NT2/D1 (cell line): ENCODE data around the gene TMEM91.

Experiments
- YY1 ChIP-seq: IDR thresholded peaks from 2 replicates; pipeline ENCODE4 v1.6.1; 2011; ENCODE audit not compliant: insufficient read length, insufficient read depth
- ZNF274 ChIP-seq: IDR thresholded peaks from 2 replicates; pipeline ENCODE4 v1.6.1; 2011; ENCODE audit warnings: mild to moderate bottlenecking, low read depth, low read length

GRCh38 chr19:41367848-41368301 lies 8.5 kb upstream of the TMEM91 start:
- TF ChIP-seq YY1 (no peak), ZNF274 (no peak)
